WTC11 (cell line): Measurements from ENCODE around the gene OSMR. TPM values are rescaled to one million over a fixed set of nuclear protein-coding genes. Genes with fewer than 3 reads are reported as not detected.
A peak's percentile ranks its signal among the peaks of the same experiment; 100 is the strongest.

Source experiments
- ATAC-seq: fragments of 200-7000 bp; cut with Tn5 transposase; 2 replicates; pipeline ENCODE4 v1.10.0; 2021; ENCODE audit warnings: mild to moderate bottlenecking, moderate library complexity
- CTCF ChIA-PET: fragments of 300-600 bp; sonication (Branson Sonifier 250); formaldehyde crosslinking; loops from one replicate; lab custom pipeline; 2021; ENCODE audit warnings: antibody characterized with exemption; lab: Charles Lee
- POLR2A ChIA-PET: fragments of 350-600 bp; sonication (Branson Sonifier 250); formaldehyde crosslinking; loops from one replicate; lab custom pipeline; 2021; ENCODE audit warnings: antibody characterized with exemption; lab: Charles Lee
- DNase-seq: peaks from one replicate; pipeline ENCODE4 v3.0.0; 2021; ENCODE audit warnings: low spot score
- H3K27ac Mint-ChIP-seq: 2 replicates; pipeline ENCODE4 v1.8.0; 2021; ENCODE audit warnings: mixed read lengths
- H3K27me3 Mint-ChIP-seq: 2 replicates; pipeline ENCODE4 v1.8.0; 2021; ENCODE audit warnings: low read depth, mild to moderate bottlenecking, moderate library complexity, mixed read lengths
- H3K36me3 Mint-ChIP-seq: 2 replicates; pipeline ENCODE4 v1.8.0; 2021; ENCODE audit warnings: mixed read lengths
- H3K4me1 Mint-ChIP-seq: 2 replicates; pipeline ENCODE4 v1.8.0; 2022; ENCODE audit warnings: mixed read lengths
- H3K4me3 Mint-ChIP-seq: 2 replicates; pipeline ENCODE4 v1.8.0; 2021; ENCODE audit warnings: mild to moderate bottlenecking, moderate library complexity, mixed read lengths
- H3K9me3 Mint-ChIP-seq: 2 replicates; pipeline ENCODE4 v1.8.0; 2021; ENCODE audit warnings: mixed read lengths
- ATF6 ChIP-seq: sonication (generic); formaldehyde crosslinking; IDR thresholded peaks from 2 replicates; pipeline ENCODE4 v1.8.1; 2023; ENCODE audit warnings: mild to moderate bottlenecking, missing genetic modification reagents
- CBFB ChIP-seq: sonication (generic); formaldehyde crosslinking; IDR thresholded peaks from 2 replicates; pipeline ENCODE4 v1.8.1; 2022; ENCODE audit warnings: mild to moderate bottlenecking, low read depth, missing genetic modification reagents
- CTCF ChIP-seq: fragments of 200-600 bp; IDR thresholded peaks from 2 replicates; pipeline ENCODE4 v1.8.0; 2022; ENCODE audit warnings: antibody characterized with exemption
- E2F1 ChIP-seq: sonication (generic); formaldehyde crosslinking; IDR thresholded peaks from 2 replicates; pipeline ENCODE4 v1.8.0; 2022; ENCODE audit warnings: mild to moderate bottlenecking, missing genetic modification reagents
- E2F4 ChIP-seq: sonication (generic); formaldehyde crosslinking; IDR thresholded peaks from 2 replicates; pipeline ENCODE4 v1.8.1; 2022; ENCODE audit warnings: low read depth, mild to moderate bottlenecking, moderate library complexity, missing genetic modification reagents, borderline replicate concordance
- E2F5 ChIP-seq: sonication (generic); formaldehyde crosslinking; IDR thresholded peaks from 2 replicates; pipeline ENCODE4 v1.8.1; 2022; ENCODE audit warnings: mild to moderate bottlenecking, moderate library complexity, missing genetic modification reagents
- GABPB1 ChIP-seq: sonication (generic); formaldehyde crosslinking; IDR thresholded peaks from 2 replicates; pipeline ENCODE4 v1.8.1; 2023; ENCODE audit warnings: mild to moderate bottlenecking, missing genetic modification reagents
- IRF2 ChIP-seq: sonication (generic); formaldehyde crosslinking; IDR thresholded peaks from 2 replicates; pipeline ENCODE4 v1.8.0; 2022; ENCODE audit warnings: low read depth, missing genetic modification reagents, borderline replicate concordance
- KAT7 ChIP-seq: sonication (generic); formaldehyde crosslinking; IDR thresholded peaks from 2 replicates; pipeline ENCODE4 v1.8.1; 2023; ENCODE audit warnings: missing genetic modification reagents, mild to moderate bottlenecking, borderline replicate concordance
- NFATC4 ChIP-seq: fragments of 250-450 bp; sonication (Bioruptor Pico); IDR thresholded peaks from 2 replicates; pipeline ENCODE4 v1.9.0; 2021; ENCODE audit warnings: mild to moderate bottlenecking
- NFE2L1 ChIP-seq: sonication (generic); formaldehyde crosslinking; IDR thresholded peaks from 2 replicates; pipeline ENCODE4 v1.8.1; 2023; ENCODE audit warnings: missing genetic modification reagents
- SMAD3 ChIP-seq: sonication (generic); formaldehyde crosslinking; IDR thresholded peaks from 2 replicates; pipeline ENCODE4 v1.8.0; 2022; ENCODE audit warnings: missing genetic modification reagents, mild to moderate bottlenecking, borderline replicate concordance
- STAT6 ChIP-seq: sonication (generic); formaldehyde crosslinking; conservative IDR thresholded peaks from 2 replicates; pipeline ENCODE4 v1.8.1; 2023; ENCODE audit warnings: mild to moderate bottlenecking, low read depth, missing genetic modification reagents, moderate library complexity
- ZBTB21 ChIP-seq: sonication (generic); formaldehyde crosslinking; IDR thresholded peaks from 2 replicates; pipeline ENCODE4 v1.8.1; 2023; ENCODE audit warnings: mild to moderate bottlenecking, missing genetic modification reagents, borderline replicate concordance
- ZNF219 ChIP-seq: sonication (generic); formaldehyde crosslinking; IDR thresholded peaks from 2 replicates; pipeline ENCODE4 v1.8.0; 2023; ENCODE audit warnings: missing genetic modification reagents, mild to moderate bottlenecking, borderline replicate concordance
- ZNF232 ChIP-seq: sonication (generic); formaldehyde crosslinking; IDR thresholded peaks from 2 replicates; pipeline ENCODE4 v1.8.0; 2022; ENCODE audit warnings: mild to moderate bottlenecking, missing genetic modification reagents
- ZNF263 ChIP-seq: sonication (generic); formaldehyde crosslinking; IDR thresholded peaks from 2 replicates; pipeline ENCODE4 v1.8.1; 2022; ENCODE audit warnings: low read depth, mild to moderate bottlenecking, moderate library complexity, missing genetic modification reagents
- ZSCAN18 ChIP-seq: fragments of 250-450 bp; sonication (Bioruptor Pico); IDR thresholded peaks from 2 replicates; pipeline ENCODE4 v2.1.2; 2022; ENCODE audit warnings: mild to moderate bottlenecking, moderate library complexity
- total RNA-seq: library from RNA; stranded (reverse); gene quantifications from 3 replicates; pipeline ENCODE4 v1.2.3, GENCODE V29; 2021

The OSMR gene
- total RNA-seq, 1 experiment from 2014 or later = 2.3 TPM

- TF ChIP-seq E2F1 (CRISPR knock-in tag) (no peak), E2F4 (CRISPR knock-in tag) (no peak), KAT7 (no peak), STAT6 (CRISPR knock-in tag) (no peak), ATF6 (no peak), ZNF263 (CRISPR knock-in tag) (no peak), NFATC4 (CRISPR knock-in tag) (no peak), E2F5 (CRISPR knock-in tag) (no peak)
Observed at GRCh38 chr5:38827525-38827924, 18.3 kb upstream of the OSMR start (continued).

GRCh38 chr5:38830521-38831051, 15.2 kb upstream of the OSMR start:
- TF ChIP-seq NFE2L1 (CRISPR knock-in tag) = no peak
- peak; percentile 65 for TF ChIP-seq GABPB1 (CRISPR knock-in tag)
- TF ChIP-seq, all 79 proteins: peak for 1
- 0 out of 2 replicates have a peak, but pooled peaks cover 2% of the 10 kb centered on the region for H3K4me1 Mint-ChIP-seq
- POLR2A ChIA-PET = interaction anchor here (1.1 kb wide), 1 partner anchor 12 kb away, joined by 3 read pairs; no protein-coding TSS in a partner anchor
- CTCF ChIA-PET = interaction anchor here (1.3 to 2.1 kb wide), 3 partner anchors 20 to 389 kb away, joined by 4 to 9 read pairs (median 5); no protein-coding TSS in a partner anchor
- no peak for DNase-seq
- H3K36me3 Mint-ChIP-seq = no peaks in the 10 kb centered on the region
- no peaks in the 10 kb centered on the region; the same call in 1 of the 2 replicates for H3K27me3 Mint-ChIP-seq
- H3K27ac Mint-ChIP-seq = no peak overlapping the region
- no peak for ATAC-seq
- no peak overlapping the region for H3K4me3 Mint-ChIP-seq
- H3K9me3 Mint-ChIP-seq = no peaks in the 10 kb centered on the region

GRCh38 chr5:38831117-38831516, 14.7 kb upstream of the OSMR start:
- Mint-ChIP-seq H3K36me3 (no peaks in the 10 kb centered on the region), H3K4me3 (no peak overlapping the region), H3K9me3 (no peaks in the 10 kb centered on the region), H3K27ac (no peak overlapping the region), H3K27me3 (no peaks in the 10 kb centered on the region; the same call in 1 of the 2 replicates), H3K4me1 (0 out of 2 replicates have a peak, but pooled peaks cover 2% of the 10 kb centered on the region)
- ChIA-PET CTCF (interaction anchor here (1.3 to 2.1 kb wide), 3 partner anchors 21 to 389 kb away, joined by 4 to 9 read pairs (median 5); no protein-coding TSS in a partner anchor), POLR2A (interaction anchor here (1.1 kb wide), 1 partner anchor 12 kb away, joined by 3 read pairs; no protein-coding TSS in a partner anchor)
- DNase-seq (no peak), ATAC-seq (no peak)
- TF ChIP-seq IRF2 (CRISPR knock-in tag) (no peak), CTCF (no peak), ZSCAN18 (CRISPR knock-in tag) (no peak), ZNF232 (CRISPR knock-in tag) (no peak), CBFB (CRISPR knock-in tag) (no peak), STAT6 (CRISPR knock-in tag) (no peak), ZNF219 (CRISPR knock-in tag) (no peak), SMAD3 (CRISPR knock-in tag) (no peak), ZBTB21 (CRISPR knock-in tag) (no peak)
